ENCODE data around the gene TAF1C. TPM values are rescaled to one million over a fixed set of nuclear protein-coding genes. Genes with fewer than 3 reads are reported as not detected.

The TAF1C gene
- polyA plus RNA-seq, 1 of the 3 experiments (the other 2 are of a cell fraction), result 49.3 TPM

DNA sequence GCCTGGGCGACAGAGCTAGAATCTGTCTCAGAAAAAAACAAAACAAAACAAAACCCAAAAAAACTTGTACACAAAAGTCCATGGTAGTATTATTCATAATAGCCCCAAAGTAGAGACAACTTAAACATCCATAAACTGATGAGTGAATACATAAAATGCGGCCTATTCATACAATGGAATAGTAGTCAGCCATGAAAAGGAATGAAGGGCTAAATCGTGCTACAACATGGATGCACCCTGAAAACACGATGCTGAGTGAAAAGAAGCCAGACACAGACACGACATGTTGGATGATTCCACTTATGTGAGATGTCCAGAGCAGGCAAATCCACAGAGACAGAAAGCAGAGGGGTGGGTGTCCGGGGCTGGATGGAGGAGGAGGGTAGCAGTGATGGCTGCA is 40.7 kb upstream of the TAF1C start (continued):
- TF ChIP-seq, protein P1, sequence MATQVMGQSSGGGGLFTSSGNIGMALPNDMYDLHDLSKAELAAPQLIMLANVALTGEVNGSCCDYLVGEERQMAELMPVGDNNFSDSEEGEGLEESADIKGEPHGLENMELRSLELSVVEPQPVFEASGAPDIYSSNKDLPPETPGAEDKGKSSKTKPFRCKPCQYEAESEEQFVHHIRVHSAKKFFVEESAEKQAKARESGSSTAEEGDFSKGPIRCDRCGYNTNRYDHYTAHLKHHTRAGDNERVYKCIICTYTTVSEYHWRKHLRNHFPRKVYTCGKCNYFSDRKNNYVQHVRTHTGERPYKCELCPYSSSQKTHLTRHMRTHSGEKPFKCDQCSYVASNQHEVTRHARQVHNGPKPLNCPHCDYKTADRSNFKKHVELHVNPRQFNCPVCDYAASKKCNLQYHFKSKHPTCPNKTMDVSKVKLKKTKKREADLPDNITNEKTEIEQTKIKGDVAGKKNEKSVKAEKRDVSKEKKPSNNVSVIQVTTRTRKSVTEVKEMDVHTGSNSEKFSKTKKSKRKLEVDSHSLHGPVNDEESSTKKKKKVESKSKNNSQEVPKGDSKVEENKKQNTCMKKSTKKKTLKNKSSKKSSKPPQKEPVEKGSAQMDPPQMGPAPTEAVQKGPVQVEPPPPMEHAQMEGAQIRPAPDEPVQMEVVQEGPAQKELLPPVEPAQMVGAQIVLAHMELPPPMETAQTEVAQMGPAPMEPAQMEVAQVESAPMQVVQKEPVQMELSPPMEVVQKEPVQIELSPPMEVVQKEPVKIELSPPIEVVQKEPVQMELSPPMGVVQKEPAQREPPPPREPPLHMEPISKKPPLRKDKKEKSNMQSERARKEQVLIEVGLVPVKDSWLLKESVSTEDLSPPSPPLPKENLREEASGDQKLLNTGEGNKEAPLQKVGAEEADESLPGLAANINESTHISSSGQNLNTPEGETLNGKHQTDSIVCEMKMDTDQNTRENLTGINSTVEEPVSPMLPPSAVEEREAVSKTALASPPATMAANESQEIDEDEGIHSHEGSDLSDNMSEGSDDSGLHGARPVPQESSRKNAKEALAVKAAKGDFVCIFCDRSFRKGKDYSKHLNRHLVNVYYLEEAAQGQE (IDR thresholded peaks at IDR 0.05; ENCODE audit: low read depth, low read length), result no peak
- TF ChIP-seq FOXJ3 (CRISPR knock-in tag; IDR thresholded peaks at IDR 0.05) (no peak), GABPA (IDR thresholded peaks at IDR 0.05; ENCODE audit: low read depth) (no peak)
- TF ChIP-seq, protein P2, sequence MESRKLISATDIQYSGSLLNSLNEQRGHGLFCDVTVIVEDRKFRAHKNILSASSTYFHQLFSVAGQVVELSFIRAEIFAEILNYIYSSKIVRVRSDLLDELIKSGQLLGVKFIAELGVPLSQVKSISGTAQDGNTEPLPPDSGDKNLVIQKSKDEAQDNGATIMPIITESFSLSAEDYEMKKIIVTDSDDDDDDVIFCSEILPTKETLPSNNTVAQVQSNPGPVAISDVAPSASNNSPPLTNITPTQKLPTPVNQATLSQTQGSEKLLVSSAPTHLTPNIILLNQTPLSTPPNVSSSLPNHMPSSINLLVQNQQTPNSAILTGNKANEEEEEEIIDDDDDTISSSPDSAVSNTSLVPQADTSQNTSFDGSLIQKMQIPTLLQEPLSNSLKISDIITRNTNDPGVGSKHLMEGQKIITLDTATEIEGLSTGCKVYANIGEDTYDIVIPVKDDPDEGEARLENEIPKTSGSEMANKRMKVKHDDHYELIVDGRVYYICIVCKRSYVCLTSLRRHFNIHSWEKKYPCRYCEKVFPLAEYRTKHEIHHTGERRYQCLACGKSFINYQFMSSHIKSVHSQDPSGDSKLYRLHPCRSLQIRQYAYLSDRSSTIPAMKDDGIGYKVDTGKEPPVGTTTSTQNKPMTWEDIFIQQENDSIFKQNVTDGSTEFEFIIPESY (IDR thresholded peaks at IDR 0.05; ENCODE audit: borderline replicate concordance, low read depth), result no peak

DNA sequence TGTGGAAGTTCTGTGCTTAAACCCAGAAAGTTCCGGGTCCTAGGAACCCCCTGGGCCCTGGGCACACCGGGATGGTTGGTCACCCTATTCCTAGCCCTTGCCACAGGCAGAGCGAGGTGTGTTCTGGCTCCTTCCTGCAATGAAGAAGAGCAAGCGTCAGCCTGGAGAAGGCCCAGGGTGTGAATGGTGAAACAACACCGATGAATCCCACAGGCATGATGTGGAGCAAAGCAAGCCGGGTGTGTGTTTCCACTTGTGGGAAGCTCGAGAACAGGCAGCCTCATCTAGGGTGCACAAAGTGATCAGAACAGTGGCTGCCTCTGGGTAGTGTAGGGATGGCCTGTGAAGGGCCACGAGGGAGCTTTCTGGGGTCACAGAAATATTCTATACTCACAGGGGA is 39.2 kb upstream of the TAF1C start:
- POLR2A ChIA-PET, result no interaction called here
- DNase-seq, result no peak
- TF ChIP-seq POLR2AphosphoS5 (IDR thresholded peaks at IDR 0.05; ENCODE audit: low read depth, low read length) (no peak), YY1 (IDR thresholded peaks at IDR 0.05; ENCODE audit: low read depth) (no peak), RAD21 (IDR thresholded peaks at IDR 0.05; ENCODE audit: low read length) (no peak), FOSL2 (IDR thresholded peaks at IDR 0.05; ENCODE audit: borderline replicate concordance, low read depth) (no peak), ELF1 (IDR thresholded peaks at IDR 0.05) (no peak), CHD2 (IDR thresholded peaks at IDR 0.05; ENCODE audit: low read length, partially characterized antibody) (no peak)

DNA sequence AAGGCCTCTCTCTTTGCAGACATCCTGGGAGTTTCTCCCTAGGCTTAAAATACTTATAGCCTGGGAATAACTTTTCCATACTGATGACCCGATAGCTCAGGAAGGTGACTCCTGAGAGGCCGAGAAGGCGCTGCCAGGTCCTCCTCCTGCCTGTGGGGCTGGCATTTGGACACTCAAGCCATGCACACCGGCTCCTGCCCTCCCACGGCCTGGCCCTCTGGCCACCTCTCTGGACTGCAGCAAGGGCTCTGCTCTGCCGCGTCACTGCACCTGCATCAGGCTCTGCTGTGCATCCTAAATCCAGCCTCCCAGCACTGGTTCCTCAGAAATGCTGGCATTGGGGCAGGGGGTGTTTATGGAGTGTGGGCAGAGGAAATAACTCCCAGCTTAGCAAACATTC is 38.7 kb upstream of the TAF1C start:
- Histone ChIP-seq H4K20me1 (ENCODE audit: insufficient read depth) (no peaks in the 10 kb centered on the region), H2AFZ (ENCODE audit: low read depth) (no peak overlapping the region), H3K27ac (ENCODE audit: low read depth in 2 of 2, low read length in 1 of 2) (no peak overlapping the region), H3K9ac (no peak overlapping the region), H3K9me3 (no peaks in the 10 kb centered on the region), H3K9me2 (no peaks in the 10 kb centered on the region), H3K4me3 (ENCODE audit: low read depth in 2 of 2, low read length in 1 of 2) (no peak overlapping the region), H3K79me2 (ENCODE audit: insufficient read depth) (no peaks in the 10 kb centered on the region), H3K4me2 (no peak overlapping the region), H3F3A (replicated peaks; ENCODE audit: insufficient read depth) (peaks cover 3% of the 10 kb centered on the region), H3K36me3 (replicated peaks in 1 of 2; ENCODE audit: control insufficient read depth in 1 of 2, insufficient read depth in 2 of 2, low read length in 1 of 2) (no peaks in the 10 kb centered on the region), H3K27me3 (ENCODE audit: insufficient read depth) (no peaks in the 10 kb centered on the region), H3K4me1 (ENCODE audit: control insufficient read depth in 1 of 2, insufficient read depth in 2 of 2, low read depth in 1 of 2, low read length in 1 of 2) (peaks cover 5 to 21% of the 10 kb centered on the region in 2 experiments; a peak in 2 of 4 replicates)
- ChIA-PET POLR2A (no interaction called here), CTCF (interaction anchor here (1.0 to 1.4 kb wide), 3 partner anchors 10 to 160 kb away, joined by 3 to 4 read pairs (median 3); partner anchors contain the start of gene TAF1C)
- DNase-seq, result no peak
- 85% methylated on average over 7 of the region's 7 CpGs for whole genome bisulfite sequencing (ENCODE audit: low lambda C conversion rate)
- no peak for TF ChIP-seq FOXJ3 (CRISPR knock-in tag; IDR thresholded peaks at IDR 0.05)
- TF ChIP-seq, protein P3, sequence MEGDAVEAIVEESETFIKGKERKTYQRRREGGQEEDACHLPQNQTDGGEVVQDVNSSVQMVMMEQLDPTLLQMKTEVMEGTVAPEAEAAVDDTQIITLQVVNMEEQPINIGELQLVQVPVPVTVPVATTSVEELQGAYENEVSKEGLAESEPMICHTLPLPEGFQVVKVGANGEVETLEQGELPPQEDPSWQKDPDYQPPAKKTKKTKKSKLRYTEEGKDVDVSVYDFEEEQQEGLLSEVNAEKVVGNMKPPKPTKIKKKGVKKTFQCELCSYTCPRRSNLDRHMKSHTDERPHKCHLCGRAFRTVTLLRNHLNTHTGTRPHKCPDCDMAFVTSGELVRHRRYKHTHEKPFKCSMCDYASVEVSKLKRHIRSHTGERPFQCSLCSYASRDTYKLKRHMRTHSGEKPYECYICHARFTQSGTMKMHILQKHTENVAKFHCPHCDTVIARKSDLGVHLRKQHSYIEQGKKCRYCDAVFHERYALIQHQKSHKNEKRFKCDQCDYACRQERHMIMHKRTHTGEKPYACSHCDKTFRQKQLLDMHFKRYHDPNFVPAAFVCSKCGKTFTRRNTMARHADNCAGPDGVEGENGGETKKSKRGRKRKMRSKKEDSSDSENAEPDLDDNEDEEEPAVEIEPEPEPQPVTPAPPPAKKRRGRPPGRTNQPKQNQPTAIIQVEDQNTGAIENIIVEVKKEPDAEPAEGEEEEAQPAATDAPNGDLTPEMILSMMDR (IDR thresholded peaks at IDR 0.05), result no peak
- TF ChIP-seq SIN3A (IDR thresholded peaks at IDR 0.05; ENCODE audit: borderline replicate concordance, low read depth, low read length), result no peak
- TF ChIP-seq MXI1 (IDR thresholded peaks at IDR 0.05; ENCODE audit: low read depth, low read length), result no peak
- TF ChIP-seq RXRA (IDR thresholded peaks at IDR 0.05; ENCODE audit: borderline replicate concordance, low read depth), result no peak
- TF ChIP-seq, protein P2 (IDR thresholded peaks at IDR 0.05; ENCODE audit: borderline replicate concordance, low read depth), result no peak
- TF ChIP-seq FOXM1 (IDR thresholded peaks at IDR 0.05; ENCODE audit: low read depth), result no peak
- TF ChIP-seq NRF1 (IDR thresholded peaks at IDR 0.05; ENCODE audit: low read depth, low read length), result no peak
- no peak for TF ChIP-seq TAF1 (IDR thresholded peaks at IDR 0.05; ENCODE audit: borderline replicate concordance, low read depth, low read length)

More for the DNA sequence above, 39.2 kb upstream of the TAF1C start:
- Histone ChIP-seq H3K4me1 (ENCODE audit: control insufficient read depth in 1 of 2, insufficient read depth in 2 of 2, low read depth in 1 of 2, low read length in 1 of 2) (peaks cover 5 to 21% of the 10 kb centered on the region in 2 experiments; a peak in 2 of 4 replicates), H3K4me3 (ENCODE audit: low read depth in 2 of 2, low read length in 1 of 2) (no peak overlapping the region), H3K9ac (no peak overlapping the region), H3K9me3 (no peaks in the 10 kb centered on the region), H3K27ac (ENCODE audit: low read depth in 2 of 2, low read length in 1 of 2) (no peak overlapping the region), H4K20me1 (ENCODE audit: insufficient read depth) (no peaks in the 10 kb centered on the region), H3K36me3 (replicated peaks in 1 of 2; ENCODE audit: control insufficient read depth in 1 of 2, insufficient read depth in 2 of 2, low read length in 1 of 2) (no peaks in the 10 kb centered on the region), H3K4me2 (no peak overlapping the region), H2AFZ (ENCODE audit: low read depth) (no peak overlapping the region), H3K27me3 (ENCODE audit: insufficient read depth) (no peaks in the 10 kb centered on the region), H3K79me2 (ENCODE audit: insufficient read depth) (no peaks in the 10 kb centered on the region), H3K9me2 (no peaks in the 10 kb centered on the region), H3F3A (replicated peaks; ENCODE audit: insufficient read depth) (peaks cover 3% of the 10 kb centered on the region)
- 93% methylated on average over 7 of the region's 8 CpGs for WGBS (ENCODE audit: low lambda C conversion rate)
- CTCF ChIA-PET, result interaction anchor here (1.0 to 1.4 kb wide), 3 partner anchors 9 to 160 kb away, joined by 3 to 4 read pairs (median 3); partner anchors contain the start of gene TAF1C
